ENCODE data around the gene DDX43. TPM values are rescaled to one million over a fixed set of nuclear protein-coding genes. Genes with fewer than 3 reads are reported as not detected.

The DDX43 gene
- total and polyA plus RNA-seq, 2 donors (not counting 1 experiment from before 2014, with no cell fraction given) = 1.8 to 2.1 TPM

- H3K4me3 Mint-ChIP-seq = no peak overlapping the region
- ChIA-PET POLR2A (interaction anchor here (0.7 to 1.1 kb wide), 2 partner anchors 28 to 78 kb away, joined by 4 to 6 read pairs; no protein-coding TSS in a partner anchor), CTCF (interaction anchor here (0.7 kb wide), 1 partner anchor 127 kb away, joined by 3 read pairs; no protein-coding TSS in a partner anchor)
These were observed 48.9 kb downstream of the DDX43 start for GRCh38 chr6:73443555-73443954.

More at GRCh38 chr6:73443555-73443954, 48.9 kb downstream of the DDX43 start:
- 100% methylated on average over 1 of the region's 3 CpGs for WGBS (ENCODE audit: insufficient coverage)
- Mint-ChIP-seq H3K27me3 (no peaks in the 10 kb centered on the region), H3K27ac (no peak overlapping the region), H3K4me1 (peaks cover 29% of the 10 kb centered on the region), H3K9me3 (ENCODE audit: insufficient read depth) (no peaks in the 10 kb centered on the region)
- Histone ChIP-seq H3K9ac (ENCODE audit: low read length) (no peak overlapping the region), H3K4me2 (replicated peaks; ENCODE audit: low read depth, low read length, poor library complexity, severe bottlenecking) (no peak overlapping the region), H2AFZ (ENCODE audit: insufficient read depth, low read depth, low read length, poor library complexity, severe bottlenecking) (no peak overlapping the region), H4K20me1 (ENCODE audit: control insufficient read depth, insufficient read depth, low read length, poor library complexity, severe bottlenecking) (peaks cover 25% of the 10 kb centered on the region), H3K79me2 (ENCODE audit: control insufficient read depth, insufficient read depth, low read length) (peaks cover 76% of the 10 kb centered on the region), H3K9me3 (ENCODE audit: control extremely low read depth in 1 of 3, control insufficient read depth in 2 of 3, insufficient read depth in 1 of 3, low read length in 2 of 3) (no peaks in the 10 kb centered on the region), H3K36me3 (replicated peaks in 1 of 2; ENCODE audit: control extremely low read depth in 1 of 2, control insufficient read depth in 1 of 2, extremely low read depth in 1 of 2, insufficient read depth in 2 of 2, low read length in 1 of 2) (peaks cover 7 to 33% of the 10 kb centered on the region in 2 experiments), H3K4me1 (ENCODE audit: control insufficient read depth in 2 of 2, insufficient read depth in 2 of 2, low read length in 2 of 2) (peaks cover 16 to 17% of the 10 kb centered on the region in 2 donors), H3K27ac (ENCODE audit: low read length in 2 of 2) (no peak overlapping the region), H3K4me3 (ENCODE audit: control extremely low read depth in 1 of 5, extremely low read depth in 1 of 5, insufficient read depth in 1 of 5, low read depth in 2 of 5, low read length in 4 of 5) (no peak overlapping the region), H3K27me3 (replicated peaks in 1 of 4; ENCODE audit: control extremely low read depth in 1 of 4, control insufficient read depth in 3 of 4, insufficient read depth in 4 of 4, low read length in 3 of 4) (no peaks in the 10 kb centered on the region)
- intact Hi-C loops (cut with micrococcal nuclease) = no loop called here
- ATAC-seq (ENCODE audit: low read depth) (no peak), DNase-seq (no peak)
- TF ChIP-seq CTCF (IDR thresholded peaks at IDR 0.05) (no peak), EZH2 (IDR thresholded peaks at IDR 0.05; ENCODE audit: borderline replicate concordance, insufficient read depth, low read depth, low read length, poor library complexity, severe bottlenecking) (no peak)

Data from B cell (primary cell).